ENCODE measurements around the gene PLB1.

PLB1 gene

DNA sequence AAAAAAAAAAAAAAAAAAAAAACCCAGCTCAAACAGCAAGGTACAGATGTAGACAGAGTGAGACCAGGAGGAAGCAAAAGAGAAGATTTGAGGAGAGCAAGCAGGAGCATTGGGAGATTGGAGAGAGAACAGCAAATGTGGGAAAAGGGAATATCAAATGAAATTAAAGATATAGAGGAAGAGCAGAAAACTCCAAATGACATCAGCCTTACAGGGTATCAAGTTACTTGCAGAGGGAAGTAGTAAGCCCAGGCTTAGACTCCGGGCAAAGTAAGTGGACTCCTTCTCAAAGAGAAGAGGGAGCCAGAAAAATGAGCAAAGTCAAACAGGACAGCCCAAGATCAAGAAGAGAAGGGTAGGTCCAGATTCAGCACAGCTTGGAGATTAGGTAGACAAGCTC lies 162.5 kb downstream of the PLB1 start:
- H3K79me2 ChIP-seq = no peaks in the 10 kb centered on the region
- H3K4me1 ChIP-seq = peaks cover 21% of the 10 kb centered on the region
- no peaks in the 10 kb centered on the region for H3K9me3 ChIP-seq (ENCODE audit: control insufficient read depth, low read length)
- H2AFZ ChIP-seq = peak overlapping the region; percentile 31
- peak overlapping the region; percentile 7 for H3K4me2 ChIP-seq (ENCODE audit: low read length)
- no peak overlapping the region for H3K27ac ChIP-seq
- H3K27me3 ChIP-seq (ENCODE audit: control insufficient read depth, insufficient read depth, low read length) = no peaks in the 10 kb centered on the region
- H3K9ac ChIP-seq = no peak overlapping the region
- H3K36me3 ChIP-seq (ENCODE audit: control insufficient read depth, insufficient read depth, low read length) = no peaks in the 10 kb centered on the region
- TF ChIP-seq, protein P1, sequence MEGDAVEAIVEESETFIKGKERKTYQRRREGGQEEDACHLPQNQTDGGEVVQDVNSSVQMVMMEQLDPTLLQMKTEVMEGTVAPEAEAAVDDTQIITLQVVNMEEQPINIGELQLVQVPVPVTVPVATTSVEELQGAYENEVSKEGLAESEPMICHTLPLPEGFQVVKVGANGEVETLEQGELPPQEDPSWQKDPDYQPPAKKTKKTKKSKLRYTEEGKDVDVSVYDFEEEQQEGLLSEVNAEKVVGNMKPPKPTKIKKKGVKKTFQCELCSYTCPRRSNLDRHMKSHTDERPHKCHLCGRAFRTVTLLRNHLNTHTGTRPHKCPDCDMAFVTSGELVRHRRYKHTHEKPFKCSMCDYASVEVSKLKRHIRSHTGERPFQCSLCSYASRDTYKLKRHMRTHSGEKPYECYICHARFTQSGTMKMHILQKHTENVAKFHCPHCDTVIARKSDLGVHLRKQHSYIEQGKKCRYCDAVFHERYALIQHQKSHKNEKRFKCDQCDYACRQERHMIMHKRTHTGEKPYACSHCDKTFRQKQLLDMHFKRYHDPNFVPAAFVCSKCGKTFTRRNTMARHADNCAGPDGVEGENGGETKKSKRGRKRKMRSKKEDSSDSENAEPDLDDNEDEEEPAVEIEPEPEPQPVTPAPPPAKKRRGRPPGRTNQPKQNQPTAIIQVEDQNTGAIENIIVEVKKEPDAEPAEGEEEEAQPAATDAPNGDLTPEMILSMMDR (IDR thresholded peaks at IDR 0.05) = no peak
- no peak overlapping the region for H3K4me3 ChIP-seq (ENCODE audit: low read depth, low read length)

DNA sequence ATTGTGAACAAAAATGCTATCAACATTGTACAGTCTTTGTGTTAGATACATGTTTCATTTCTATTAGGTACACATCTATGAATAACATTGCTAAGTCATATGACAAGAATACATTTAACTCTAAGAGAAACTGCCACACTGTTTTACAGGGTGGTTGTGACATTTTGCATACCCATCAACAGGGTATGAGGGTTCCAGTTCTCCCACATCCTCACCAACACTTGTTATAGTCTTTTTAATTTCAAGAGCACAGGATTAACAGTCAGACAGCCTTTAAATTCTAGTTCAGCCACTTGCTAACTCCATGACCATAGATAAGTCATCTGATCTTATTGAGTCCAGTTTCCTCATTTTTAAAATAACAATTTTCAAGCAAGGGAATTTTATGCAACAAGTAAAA lies 163.3 kb downstream of the PLB1 start:
- Histone ChIP-seq H3K79me2 (no peaks in the 10 kb centered on the region), H3K4me3 (ENCODE audit: low read depth, low read length) (no peak overlapping the region), H3K36me3 (ENCODE audit: control insufficient read depth, insufficient read depth, low read length) (no peaks in the 10 kb centered on the region), H2AFZ (no peak overlapping the region), H3K4me1 (peaks cover 21% of the 10 kb centered on the region), H3K27ac (no peak overlapping the region), H3K9me3 (ENCODE audit: control insufficient read depth, low read length) (no peaks in the 10 kb centered on the region), H3K9ac (no peak overlapping the region), H3K27me3 (ENCODE audit: control insufficient read depth, insufficient read depth, low read length) (no peaks in the 10 kb centered on the region), H3K4me2 (ENCODE audit: low read length) (no peak overlapping the region)
- TF ChIP-seq, protein P1 (IDR thresholded peaks at IDR 0.05) = no peak

DNA sequence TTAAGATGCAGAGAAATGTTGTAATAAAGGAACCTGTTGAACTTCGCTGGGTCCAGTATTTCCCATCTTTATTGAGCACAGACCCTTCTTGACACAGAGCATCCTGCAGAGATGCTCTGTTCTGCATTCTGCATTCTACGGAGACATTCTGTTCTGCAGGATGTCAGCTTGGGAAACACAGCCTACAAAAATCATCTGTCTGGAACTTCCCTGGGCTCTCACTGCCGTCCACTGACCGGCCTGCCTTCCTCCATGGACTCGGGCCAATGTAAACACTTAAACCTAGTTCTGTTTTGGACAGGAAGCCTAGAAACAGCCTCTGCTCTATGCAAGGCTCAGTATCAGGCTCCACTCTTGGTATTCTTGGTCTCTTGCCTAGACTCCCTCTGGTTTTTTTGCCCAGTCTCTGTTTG lies 165.7 kb downstream of the PLB1 start:
- peaks cover 24% of the 10 kb centered on the region for H3K4me1 ChIP-seq
- no peak overlapping the region for H3K4me3 ChIP-seq (ENCODE audit: low read depth, low read length)
- TF ChIP-seq, protein P1 (IDR thresholded peaks at IDR 0.05) = no peak
- H3K9ac ChIP-seq = no peak overlapping the region
- H3K79me2 ChIP-seq = no peaks in the 10 kb centered on the region
- H3K36me3 ChIP-seq (ENCODE audit: control insufficient read depth, insufficient read depth, low read length) = no peaks in the 10 kb centered on the region
- peak overlapping the region; percentile 23 for H2AFZ ChIP-seq
- H3K27me3 ChIP-seq (ENCODE audit: control insufficient read depth, insufficient read depth, low read length) = no peaks in the 10 kb centered on the region
- peak overlapping the region; percentile 4 for H3K4me2 ChIP-seq (ENCODE audit: low read length)
- no peaks in the 10 kb centered on the region for H3K9me3 ChIP-seq (ENCODE audit: control insufficient read depth, low read length)
- peak overlapping the region; percentile 21 for H3K27ac ChIP-seq

DNA sequence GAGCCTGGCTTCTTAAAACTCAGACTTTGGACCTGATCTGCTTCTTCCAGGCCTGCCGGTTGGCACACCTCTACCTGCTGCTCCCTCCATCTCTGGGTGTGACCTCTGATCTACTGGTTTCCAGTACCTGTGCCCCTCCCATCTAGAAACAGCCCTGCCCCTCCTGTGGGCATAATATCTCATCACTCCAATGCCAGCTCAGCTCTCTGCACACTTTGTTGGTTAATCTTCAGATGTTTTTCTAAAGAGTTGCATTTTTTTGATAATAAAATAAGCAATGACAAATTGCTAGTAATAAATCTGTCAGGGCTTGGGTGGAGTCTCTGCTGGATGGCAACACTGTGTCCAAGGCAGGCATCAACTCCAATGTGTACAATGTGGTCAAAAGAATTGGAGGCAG lies 166.2 kb downstream of the PLB1 start:
- Histone ChIP-seq H3K4me3 (ENCODE audit: low read depth, low read length) (no peak overlapping the region), H2AFZ (peak overlapping the region; percentile 23), H3K27me3 (ENCODE audit: control insufficient read depth, insufficient read depth, low read length) (no peaks in the 10 kb centered on the region), H3K4me2 (ENCODE audit: low read length) (no peak overlapping the region), H3K9me3 (ENCODE audit: control insufficient read depth, low read length) (no peaks in the 10 kb centered on the region), H3K36me3 (ENCODE audit: control insufficient read depth, insufficient read depth, low read length) (no peaks in the 10 kb centered on the region), H3K9ac (no peak overlapping the region), H3K27ac (peak overlapping the region; percentile 21), H3K4me1 (peaks cover 24% of the 10 kb centered on the region), H3K79me2 (no peaks in the 10 kb centered on the region)
- TF ChIP-seq, protein P1 (IDR thresholded peaks at IDR 0.05) = no peak

DNA sequence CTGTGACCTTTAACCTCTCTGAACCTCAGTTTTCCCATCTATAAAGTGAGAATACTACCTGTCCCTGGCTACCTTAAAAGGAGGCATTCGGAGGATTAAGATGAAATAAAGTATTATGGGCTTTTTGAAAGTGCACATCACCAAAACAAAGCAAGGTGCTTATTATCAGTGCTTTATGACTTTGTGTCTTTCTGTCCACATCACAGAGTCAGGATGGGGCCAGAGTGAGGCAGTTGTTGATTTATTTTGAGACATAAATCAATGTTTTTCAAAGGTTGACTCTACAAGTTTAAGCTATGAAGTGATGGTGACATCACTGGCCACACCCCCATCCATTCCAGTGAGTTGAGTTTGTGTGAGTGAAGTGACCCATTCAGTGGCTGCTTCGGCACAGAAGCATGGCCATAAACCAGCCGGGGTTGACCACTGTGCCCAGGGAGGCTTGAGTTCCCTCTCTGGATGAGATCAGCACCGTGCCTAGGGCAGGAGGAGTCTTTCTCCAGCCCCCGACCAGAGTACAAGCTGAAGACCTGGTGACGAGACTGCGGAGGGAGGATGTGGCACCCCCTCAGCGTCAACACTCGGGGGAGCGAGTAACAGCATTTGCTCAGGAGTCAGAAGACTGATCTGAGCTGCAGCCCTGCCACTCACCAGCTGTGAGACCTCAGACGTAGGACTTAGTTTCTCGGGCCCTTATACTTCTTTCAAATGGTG lies 166.8 kb downstream of the PLB1 start:
- peak overlapping the region; percentile 21 for H3K27ac ChIP-seq
- H3K79me2 ChIP-seq = no peaks in the 10 kb centered on the region
- no peak overlapping the region for H3K4me2 ChIP-seq (ENCODE audit: low read length)
- H3K4me3 ChIP-seq (ENCODE audit: low read depth, low read length) = no peak overlapping the region
- peak overlapping the region; percentile 48 for H2AFZ ChIP-seq
- peaks cover 24% of the 10 kb centered on the region for H3K4me1 ChIP-seq
- no peaks in the 10 kb centered on the region for H3K36me3 ChIP-seq (ENCODE audit: control insufficient read depth, insufficient read depth, low read length)
- TF ChIP-seq, protein P1 (IDR thresholded peaks at IDR 0.05) = no peak
- no peaks in the 10 kb centered on the region for H3K9me3 ChIP-seq (ENCODE audit: control insufficient read depth, low read length)
- H3K27me3 ChIP-seq (ENCODE audit: control insufficient read depth, insufficient read depth, low read length) = no peaks in the 10 kb centered on the region
- H3K9ac ChIP-seq = no peak overlapping the region

Data from parathyroid adenoma (tissue), 2 donors.